HG02610 (cell line): ENCODE results near the gene CSH1.
"Not testable (repeated sequence)": the region's sequence is repeated elsewhere in the genome, so short reads cannot be mapped to it uniquely, and the experiment has no call there.

Experiments used
- ATAC-seq: cut with Tn5 transposase; IDR thresholded peaks from one replicate; pipeline ENCODE4 v1.9.1; 2021; ENCODE audit warnings: mild to moderate bottlenecking, moderate library complexity; ENCODE audit not compliant: unreplicated experiment

CSH1 gene

GRCh38 chr17:63907161-63907778 lies 10.9 kb upstream of the CSH1 start:
- ATAC-seq, result not testable (repeated sequence)

- ATAC-seq, result not testable (repeated sequence)
Observed at GRCh38 chr17:63904796-63905195, 8.4 kb upstream of the CSH1 start.

GRCh38 chr17:63903787-63904201 lies 7.4 kb upstream of the CSH1 start:
- not testable (repeated sequence) for ATAC-seq

GRCh38 chr17:63901971-63902370 lies 5.6 kb upstream of the CSH1 start:
- not testable (repeated sequence) for ATAC-seq

- not testable (repeated sequence) for ATAC-seq
Observed at GRCh38 chr17:63898899-63899798, 2.8 kb upstream of the CSH1 start.

- ATAC-seq, result not testable (repeated sequence)
Observed at GRCh38 chr17:63894821-63895220, 1.6 kb downstream of the CSH1 start.

GRCh38 chr17:63894021-63894420 lies 2.4 kb downstream of the CSH1 start:
- not testable (repeated sequence) for ATAC-seq

- ATAC-seq, result not testable (repeated sequence)
Observed at GRCh38 chr17:63892316-63893037, 3.9 kb downstream of the CSH1 start.

GRCh38 chr17:63889026-63889848 lies 7.1 kb downstream of the CSH1 start:
- ATAC-seq, result not testable (repeated sequence)

GRCh38 chr17:63885119-63885518 lies 11.3 kb downstream of the CSH1 start:
- ATAC-seq, result not testable (repeated sequence)

GRCh38 chr17:63882626-63883126 lies 13.7 kb downstream of the CSH1 start:
- ATAC-seq, result not testable (repeated sequence)

- ATAC-seq, result no peak
Observed at GRCh38 chr17:63881935-63882601, 14.3 kb downstream of the CSH1 start, which contains the start of gene GH2. Gene GH2 (minus strand): TSS chr17:63881944. CDS start chr17:63881801, 143 bp downstream.

- not testable (repeated sequence) for ATAC-seq
Observed at GRCh38 chr17:63881337-63881736, 15.0 kb downstream of the CSH1 start.

- no peak for ATAC-seq
Observed at GRCh38 chr17:63880706-63881105, 15.7 kb downstream of the CSH1 start.

GRCh38 chr17:63878413-63878812 lies 18.0 kb downstream of the CSH1 start:
- ATAC-seq, result not testable (repeated sequence)

- not testable (repeated sequence) for ATAC-seq
Observed at GRCh38 chr17:63874693-63875092, 21.7 kb downstream of the CSH1 start.

- ATAC-seq, result not testable (repeated sequence)
Observed at GRCh38 chr17:63874061-63874626, 22.2 kb downstream of the CSH1 start.

GRCh38 chr17:63873577-63873976 lies 22.8 kb downstream of the CSH1 start, which contains the start of gene CSH2:
Gene CSH2 (minus strand): TSS chr17:63873677. CDS start chr17:63873614, 63 bp downstream.
- ATAC-seq, result not testable (repeated sequence)
